D721Med (cell line): ENCODE results near the gene REPS2.

Experiments
- DNase-seq: peaks from one replicate; pipeline ENCODE4 v3.0.0; 2011; ENCODE audit warnings: low spot score; ENCODE audit not compliant: insufficient read length
- FAIRE-seq: peaks from 2 replicates; lab custom pipeline; 2011; peaks lifted over from hg19 to GRCh38; lab: Jason Lieb, UNC
- TF ChIP-seq, protein P1 (sequence below): IDR thresholded peaks from 2 replicates; pipeline ENCODE4 v1.5.1; 2012; ENCODE audit warnings: mild to moderate bottlenecking, control low read depth; ENCODE audit not compliant: insufficient read depth; ENCODE audit errors: missing control alignments

Gene REPS2

DNA sequence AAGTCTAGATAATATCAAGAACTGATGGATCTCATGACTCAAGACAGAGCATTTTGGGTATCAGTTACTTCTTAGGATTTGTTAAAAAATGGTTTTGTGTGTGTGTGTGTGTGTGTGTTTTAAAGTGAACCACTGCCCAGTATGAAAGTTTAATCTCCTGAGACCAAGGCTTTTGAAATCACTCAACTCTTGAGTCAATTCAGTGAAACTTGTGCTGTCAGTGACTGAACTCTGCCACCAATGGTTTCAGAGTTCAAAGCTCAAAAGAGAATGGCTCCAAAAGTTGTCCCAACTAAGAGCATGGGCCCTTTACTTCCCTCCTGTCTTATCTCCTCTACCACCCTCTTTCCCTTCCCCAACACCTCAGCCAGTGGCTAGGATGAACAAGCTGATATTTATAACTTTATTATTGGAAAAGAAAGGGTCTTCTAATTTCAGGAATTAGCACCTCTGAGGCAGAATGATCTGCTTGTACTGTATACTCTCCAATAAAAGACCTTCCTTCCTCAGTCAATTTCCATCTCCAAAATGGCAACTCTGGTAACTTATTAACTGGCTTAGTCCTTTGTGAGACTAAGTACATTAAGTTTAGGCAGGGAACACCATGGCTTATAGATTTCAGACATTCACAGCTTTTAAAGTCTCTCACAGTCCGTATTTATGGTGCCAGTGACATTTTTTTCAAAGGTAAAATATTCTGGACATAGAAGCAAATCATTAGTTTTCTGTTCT lies 152.2 kb downstream of the REPS2 start:
- TF ChIP-seq, protein P1, sequence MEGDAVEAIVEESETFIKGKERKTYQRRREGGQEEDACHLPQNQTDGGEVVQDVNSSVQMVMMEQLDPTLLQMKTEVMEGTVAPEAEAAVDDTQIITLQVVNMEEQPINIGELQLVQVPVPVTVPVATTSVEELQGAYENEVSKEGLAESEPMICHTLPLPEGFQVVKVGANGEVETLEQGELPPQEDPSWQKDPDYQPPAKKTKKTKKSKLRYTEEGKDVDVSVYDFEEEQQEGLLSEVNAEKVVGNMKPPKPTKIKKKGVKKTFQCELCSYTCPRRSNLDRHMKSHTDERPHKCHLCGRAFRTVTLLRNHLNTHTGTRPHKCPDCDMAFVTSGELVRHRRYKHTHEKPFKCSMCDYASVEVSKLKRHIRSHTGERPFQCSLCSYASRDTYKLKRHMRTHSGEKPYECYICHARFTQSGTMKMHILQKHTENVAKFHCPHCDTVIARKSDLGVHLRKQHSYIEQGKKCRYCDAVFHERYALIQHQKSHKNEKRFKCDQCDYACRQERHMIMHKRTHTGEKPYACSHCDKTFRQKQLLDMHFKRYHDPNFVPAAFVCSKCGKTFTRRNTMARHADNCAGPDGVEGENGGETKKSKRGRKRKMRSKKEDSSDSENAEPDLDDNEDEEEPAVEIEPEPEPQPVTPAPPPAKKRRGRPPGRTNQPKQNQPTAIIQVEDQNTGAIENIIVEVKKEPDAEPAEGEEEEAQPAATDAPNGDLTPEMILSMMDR: no peak
- FAIRE-seq (no peak), DNase-seq (no peak)

DNA sequence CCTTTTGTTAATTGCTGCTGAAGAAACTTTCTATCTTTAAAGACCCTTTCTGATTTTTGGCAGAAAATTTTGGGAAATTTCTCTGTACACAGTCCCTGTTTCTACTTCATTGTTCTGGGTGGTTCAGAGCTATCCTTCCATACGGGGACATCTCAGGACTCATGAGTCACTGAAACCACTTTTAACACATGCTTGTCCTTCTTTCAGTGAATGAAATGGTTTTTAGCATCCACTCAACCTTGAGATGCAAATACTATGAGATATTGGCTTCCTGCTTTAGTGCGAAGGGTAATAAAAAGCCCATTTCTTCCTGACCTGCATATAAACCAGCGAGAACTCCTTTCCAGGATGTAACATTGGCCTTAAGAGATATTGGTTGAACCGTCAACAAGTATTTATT lies 158.0 kb downstream of the REPS2 start:
- TF ChIP-seq, protein P1: no peak
- DNase-seq: no peak
- FAIRE-seq: no peak

DNA sequence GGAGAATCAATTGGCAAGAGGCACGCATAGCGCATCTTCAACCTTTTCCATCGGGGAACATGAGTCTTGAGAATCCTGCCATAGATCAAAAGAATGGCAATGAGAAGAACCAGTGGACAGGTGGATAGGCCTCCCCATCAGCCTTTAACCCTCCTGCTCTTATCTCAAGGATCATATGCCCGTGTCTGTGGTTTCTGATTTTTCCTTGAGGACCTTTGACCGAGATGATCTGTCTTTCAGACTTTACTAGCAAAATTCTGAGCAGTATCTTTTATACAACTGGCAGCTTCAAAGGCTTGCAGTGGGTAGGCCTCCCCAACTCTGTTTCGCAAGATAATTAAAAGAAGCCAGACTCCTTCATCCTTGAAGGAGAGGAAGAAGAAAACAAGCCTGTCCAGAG lies 174.4 kb downstream of the REPS2 start:
- no peak for FAIRE-seq
- TF ChIP-seq, protein P1: no peak
- no peak for DNase-seq

GRCh38 chrX:17154001-17154400 lies 207.5 kb downstream of the REPS2 start:
- TF ChIP-seq, protein P1: no peak
- no peak for DNase-seq
- FAIRE-seq: no peak

DNA sequence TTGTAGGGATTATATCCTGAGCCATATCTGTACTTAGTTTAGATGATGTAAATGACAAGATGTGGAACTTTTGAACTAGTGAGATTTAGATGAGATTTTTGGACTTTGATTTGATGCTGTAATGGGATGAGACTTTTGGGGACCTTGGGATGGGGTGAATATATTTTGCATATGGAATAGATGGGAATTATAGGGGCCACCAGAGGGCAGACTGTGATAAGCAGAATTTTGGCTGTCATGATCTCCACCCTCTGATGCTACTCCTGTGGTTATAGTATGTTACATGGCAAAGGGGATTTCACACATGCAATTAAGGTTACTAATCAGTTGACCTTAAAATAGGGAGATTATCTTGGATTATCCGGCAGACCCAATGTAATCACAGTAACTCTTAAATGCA lies 214.5 kb downstream of the REPS2 start:
- DNase-seq (no peak), FAIRE-seq (no peak)
- TF ChIP-seq, protein P1: peak; percentile 11

DNA sequence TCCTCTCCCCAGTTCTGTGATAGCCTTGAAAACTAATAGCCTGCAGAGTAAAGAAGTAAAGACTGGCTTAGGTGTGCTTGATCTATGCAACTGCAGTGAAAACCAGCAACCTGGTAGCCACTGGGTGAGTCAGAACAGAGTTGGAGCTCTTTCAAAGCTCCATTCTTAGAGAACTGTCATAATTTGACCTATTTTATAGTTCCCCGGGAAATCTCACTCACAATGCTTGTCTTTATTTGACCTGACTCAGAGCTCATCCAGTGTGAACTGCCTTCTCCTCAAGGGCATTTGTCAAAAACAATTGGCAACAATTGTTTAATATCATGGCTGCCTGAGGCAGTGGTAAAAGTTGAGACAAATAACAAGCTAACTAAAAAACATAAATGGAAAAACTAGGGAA lies 215.5 kb downstream of the REPS2 start:
- TF ChIP-seq, protein P1: no peak
- FAIRE-seq (no peak), DNase-seq (no peak)

DNA sequence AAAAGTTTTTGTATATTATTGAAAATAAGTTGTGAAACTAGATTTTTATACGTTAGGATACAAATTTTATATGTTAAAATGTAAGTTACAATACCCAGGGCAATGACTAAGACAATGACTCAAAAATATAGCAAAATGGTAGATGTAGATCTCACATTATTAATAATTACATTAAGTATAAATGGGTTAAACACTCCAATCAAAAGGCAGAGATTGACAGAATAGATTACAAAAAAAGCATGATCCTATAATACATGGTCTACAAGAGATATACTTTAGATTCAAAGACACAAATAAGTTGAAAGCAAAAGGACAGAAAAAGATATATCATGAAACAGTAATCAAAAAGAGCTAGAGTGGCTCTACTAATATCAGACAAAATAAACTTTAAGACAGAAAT lies 217.6 kb downstream of the REPS2 start:
- no peak for DNase-seq
- FAIRE-seq: no peak
- TF ChIP-seq, protein P1: no peak
